ENCODE results near the gene TSHB. TPM values are rescaled to one million over a fixed set of nuclear protein-coding genes. Genes with fewer than 3 reads are reported as not detected.

Gene TSHB
- total and polyA plus RNA-seq, 8 donors, result not detected

GRCh38 chr1:115076384-115076915, 46.8 kb downstream of the TSHB start:
- Histone ChIP-seq H3K36me3 (no peaks in the 10 kb centered on the region), H3K4me3 (no peak overlapping the region), H3K9me3 (no peaks in the 10 kb centered on the region), H3K27ac (no peak overlapping the region), H3K4me1 (no peaks in the 10 kb centered on the region), H3K27me3 (no peaks in the 10 kb centered on the region)
- ATAC-seq (no peak), FAIRE-seq (no peak), DNase-seq (no peak)
- intact Hi-C loops (cut with DNase I), result no loop called here
- WGBS, 2 donors, result 57 to 59% methylated on average over 4 of the region's 4 CpGs
- TF ChIP-seq CTCF (IDR thresholded peaks at IDR 0.05), result no peak

- no peaks in the 10 kb centered on the region for H3K4me1 ChIP-seq
- H3K27me3 ChIP-seq, result no peaks in the 10 kb centered on the region
- DNase-seq (no peak), ATAC-seq (no peak), FAIRE-seq (no peak)
- no peak for TF ChIP-seq CTCF (IDR thresholded peaks at IDR 0.05)
- WGBS, 2 donors, result 78 to 82% methylated on average over 5 of the region's 5 CpGs
- H3K36me3 ChIP-seq, result no peaks in the 10 kb centered on the region
- no peak overlapping the region for H3K27ac ChIP-seq
- no peaks in the 10 kb centered on the region for H3K9me3 ChIP-seq
- intact Hi-C loops (cut with DNase I), result no loop called here
- H3K4me3 ChIP-seq, result no peak overlapping the region
Observed at GRCh38 chr1:115077286-115077983, 47.8 kb downstream of the TSHB start.

GRCh38 chr1:115077984-115078330, 48.3 kb downstream of the TSHB start:
- intact Hi-C loops (cut with DNase I), result no loop called here
- no peak overlapping the region for H3K4me3 ChIP-seq
- H3K9me3 ChIP-seq, result no peaks in the 10 kb centered on the region
- WGBS, 2 donors, result 82 to 91% methylated on average over 1 of the region's 1 CpG
- TF ChIP-seq CTCF (IDR thresholded peaks at IDR 0.05), result no peak
- H3K4me1 ChIP-seq, result no peaks in the 10 kb centered on the region
- no peaks in the 10 kb centered on the region for H3K36me3 ChIP-seq
- no peak overlapping the region for H3K27ac ChIP-seq
- ATAC-seq (no peak), DNase-seq (no peak), FAIRE-seq (no peak)
- H3K27me3 ChIP-seq, result no peaks in the 10 kb centered on the region

- FAIRE-seq, result no peak
Observed at GRCh38 chr1:115078708-115079107, 49.1 kb downstream of the TSHB start.

More at GRCh38 chr1:115078708-115079107, 49.1 kb downstream of the TSHB start:
- TF ChIP-seq CTCF (IDR thresholded peaks at IDR 0.05), result no peak
- no peak for DNase-seq
- no peak for ATAC-seq
- Histone ChIP-seq H3K4me3 (no peak overlapping the region), H3K36me3 (no peaks in the 10 kb centered on the region), H3K27ac (no peak overlapping the region), H3K4me1 (no peaks in the 10 kb centered on the region), H3K27me3 (no peaks in the 10 kb centered on the region), H3K9me3 (no peaks in the 10 kb centered on the region)
- intact Hi-C loops (cut with DNase I), result no loop called here
- 67 to 75% methylated on average over 4 of the region's 4 CpGs for WGBS, 2 donors

All from pancreas (tissue), 10 donors.